GM12878 (cell line): Measurements from ENCODE around the gene C10orf71. TPM values are rescaled to one million over a fixed set of nuclear protein-coding genes. Genes with fewer than 3 reads are reported as not detected.

Experiments used
- ATAC-seq: fragments of 200-7000 bp; cut with Tn5 transposase; 3 replicates; pipeline ENCODE4 v1.9.1; 2020; ENCODE audit warnings: mild to moderate bottlenecking, moderate library complexity
- BruUV-seq: library from RNA; stranded (reverse); fragments of 400-500 nt; replicated peaks from 2 replicates; lab custom pipeline; 2021; lab: Mats Ljungman, UMichigan
- CTCF ChIA-PET: fragments of 300-600 bp; sonication (Branson Sonifier 250); formaldehyde crosslinking; extraction: SDS; loops from one replicate; lab custom pipeline; 2021; ENCODE audit warnings: inconsistent platforms; lab: Yijun Ruan, JAX
- POLR2A ChIA-PET: fragments of 350-600 bp; formaldehyde crosslinking; extraction: SDS; loops from one replicate; lab custom pipeline; 2021; ENCODE audit warnings: inconsistent platforms; lab: Charles Lee
- RAD21 ChIA-PET: fragments of 300-600 bp; sonication (Branson Sonifier 250); formaldehyde crosslinking; loops from one replicate; lab custom pipeline; 2023; ENCODE audit warnings: antibody characterized with exemption; ENCODE audit not compliant: unreplicated experiment; lab: Charles Lee
- SMC1A ChIA-PET: fragments of 300-600 bp; sonication (Branson Sonifier 250); formaldehyde crosslinking; loops from one replicate; lab custom pipeline; 2023; ENCODE audit not compliant: unreplicated experiment, uncharacterized antibody; lab: Charles Lee
- DNase-seq: peaks from one replicate; pipeline ENCODE4 v3.0.0-alpha.2; 2011; ENCODE audit warnings: low read depth, low spot score
- FAIRE-seq: peaks from 3 replicates; lab custom pipeline; 2011; peaks lifted over from hg19 to GRCh38; lab: Jason Lieb, UNC
- H2AFZ ChIP-seq: 2 replicates; pipeline ENCODE4 v1.6.0; 2011; ENCODE audit warnings: low read depth, low read length, control low read depth; ENCODE audit not compliant: control insufficient read depth
- H3K27ac ChIP-seq: 2 replicates; pipeline ENCODE4 v1.5.1; 2011; ENCODE audit warnings: control low read depth; ENCODE audit not compliant: control insufficient read depth, insufficient read depth
- H3K27me3 ChIP-seq, 2 experiments: replicated peaks in 1 of 2; 2 replicates each; pipeline versions ENCODE4 v1.6.0 to v1.6.1; 2011; ENCODE audit warnings: low read length in 1 of 2; ENCODE audit not compliant: control insufficient read depth in 2 of 2, insufficient read depth in 2 of 2
- H3K36me3 ChIP-seq, 2 experiments: 2 replicates each; pipeline ENCODE4 v1.5.1; 2011; ENCODE audit warnings: low read length in 1 of 2; ENCODE audit not compliant: control insufficient read depth in 2 of 2, insufficient read depth in 2 of 2
- H3K4me1 ChIP-seq: 2 replicates; pipeline ENCODE4 v1.6.1; 2011; ENCODE audit warnings: mild to moderate bottlenecking, low read length, moderate library complexity, mixed read lengths; ENCODE audit not compliant: control insufficient read depth, insufficient read depth
- H3K4me2 ChIP-seq: 2 replicates; pipeline ENCODE4 v1.6.0; 2011; ENCODE audit warnings: control low read depth; ENCODE audit not compliant: control insufficient read depth, insufficient read depth
- H3K4me3 ChIP-seq: fragments of 200-600 bp; sonication (generic); 2 replicates; pipeline ENCODE4 v1.5.1; 2016
- H3K79me2 ChIP-seq: 2 replicates; pipeline ENCODE4 v1.6.0; 2011; ENCODE audit warnings: low read length; ENCODE audit not compliant: control insufficient read depth, insufficient read depth
- H3K9ac ChIP-seq: 2 replicates; pipeline ENCODE4 v1.8.0; 2011; ENCODE audit warnings: low read length, control low read depth, mixed read lengths; ENCODE audit not compliant: control insufficient read depth, insufficient read depth
- H3K9me3 ChIP-seq: replicated peaks from 3 replicates; pipeline ENCODE4 v1.5.1; 2011; ENCODE audit warnings: mild to moderate bottlenecking, low read length; ENCODE audit not compliant: control insufficient read depth, insufficient read depth
- H4K20me1 ChIP-seq: 2 replicates; pipeline ENCODE4 v1.6.0; 2011; ENCODE audit not compliant: control insufficient read depth, insufficient read depth
- BCL3 ChIP-seq: IDR thresholded peaks from 2 replicates; pipeline ENCODE4 v1.6.1; 2011; ENCODE audit warnings: borderline replicate concordance, low read depth, mild to moderate bottlenecking, moderate library complexity, low read length; ENCODE audit not compliant: insufficient read depth, poor library complexity, severe bottlenecking
- CBFB ChIP-seq: IDR thresholded peaks from 2 replicates; pipeline ENCODE4 v1.6.1; 2016; ENCODE audit warnings: antibody characterized with exemption, low read depth
- CTCF ChIP-seq, 3 experiments: IDR thresholded peaks in 2 of 3; conservative IDR thresholded peaks in 1 of 3; 2 replicates each; pipeline ENCODE4 v1.5.1; 2011; ENCODE audit warnings: low read depth in 3 of 3, low read length in 3 of 3, mild to moderate bottlenecking in 3 of 3, control low read depth in 2 of 3, moderate library complexity in 2 of 3, inconsistent platforms in 1 of 3, mixed read lengths in 1 of 3; ENCODE audit not compliant: control insufficient read depth in 2 of 3, insufficient read depth in 1 of 3; ENCODE audit errors: extremely low read depth in 1 of 3
- DPF2 ChIP-seq: fragments of 450-650 bp; IDR thresholded peaks from 2 replicates; pipeline ENCODE4 v1.6.1; 2017; ENCODE audit warnings: mild to moderate bottlenecking
- PAX5 ChIP-seq: IDR thresholded peaks from 2 replicates; pipeline ENCODE4 v1.6.1; 2011; ENCODE audit warnings: low read depth, low read length, borderline replicate concordance
- RELA ChIP-seq: fragments of 450-650 bp; IDR thresholded peaks from 2 replicates; pipeline ENCODE4 v1.8.0; 2014; ENCODE audit warnings: borderline replicate concordance; ENCODE audit not compliant: partially characterized antibody
- SMC3 ChIP-seq: IDR thresholded peaks from 2 replicates; pipeline ENCODE4 v1.6.1; 2011; ENCODE audit warnings: low read length, improper control_type of control experiment, borderline replicate concordance
- SRF ChIP-seq, 2 experiments: IDR thresholded peaks; 2 replicates each; pipeline ENCODE4 v1.6.1; 2011; ENCODE audit warnings: low read depth in 2 of 2, low read length in 2 of 2, mild to moderate bottlenecking in 1 of 2, moderate library complexity in 1 of 2
- ZBED1 ChIP-seq: IDR thresholded peaks from 2 replicates; pipeline ENCODE4 v1.6.1; 2016; ENCODE audit warnings: borderline replicate concordance
- ZBTB33 ChIP-seq: fragments of 450-650 bp; IDR thresholded peaks from 2 replicates; pipeline ENCODE4 v1.6.1; 2017; ENCODE audit warnings: mild to moderate bottlenecking
- ZNF687 ChIP-seq: fragments of 450-650 bp; IDR thresholded peaks from 2 replicates; pipeline ENCODE4 v1.6.1; 2017; ENCODE audit warnings: mild to moderate bottlenecking, moderate library complexity
- WGBS: methylation state at CpG from one replicate; pipeline ENCODE4 v1.1.6; 2016; ENCODE audit warnings: low lambda C conversion rate; ENCODE audit not compliant: insufficient replicate concordance, insufficient coverage; ENCODE audit errors: missing lambda C conversion rate; 5-methylcytosine and 5-hydroxymethylcytosine counted together
- in situ Hi-C: fragments of 300-500 bp; cut with MboI; formaldehyde crosslinking; loops from 9 replicates; pipeline ENCODE4 v1.14.3; 2018; ENCODE audit warnings: mixed read lengths
- intact Hi-C: fragments of 100-400 bp; cut with micrococcal nuclease; formaldehyde crosslinking; loops from one replicate; pipeline ENCODE4 v1.14.2; 2022; ENCODE audit not compliant: unreplicated experiment
- polyA plus RNA-seq, 11 experiments: library from polyadenylated mRNA; depleted of rRNA in 4 of 11; unstranded in 6 of 11; stranded (reverse) in 5 of 11; fragments of >200 nt; fragmentation: Nextera tagmentation in 4 of 11; fragmentation: Illumina TruSeq in 1 of 11; extraction: Ambion mirVana in 4 of 11; extraction: Trizol in 1 of 11; gene quantifications; 1 replicate in 1 of 11; 2 replicates in 10 of 11; pipeline versions ENCODE4 v1.2.1 to v1.2.3, GENCODE V29; 2011 to 2016; ENCODE audit warnings: inconsistent platforms in 2 of 11, missing spikeins in 2 of 11, low read depth in 1 of 11
- total RNA-seq, 4 experiments: library from RNA; depleted of rRNA in 3 of 4; stranded (reverse); fragments of >200 nt in 3 of 4; fragmentation: Illumina TruSeq in 1 of 4; extraction: Trizol in 1 of 4; gene quantifications; 2 replicates each; pipeline versions ENCODE4 v1.2.1 to v1.2.3, GENCODE V29; 2013 to 2021

C10orf71 gene
- total and polyA plus RNA-seq, 10 of the 15 experiments (the other 5 are each of a cell fraction or from before 2014, with no cell fraction given), result not detected

GRCh38 chr10:49301302-49301701, 2.3 kb downstream of the C10orf71 start:
- intact Hi-C loops, result loop anchor here (5.0 to 10.0 kb wide), 2 partner anchors 61 to 213 kb away; no protein-coding TSS in a partner anchor
- Histone ChIP-seq H2AFZ (no peak overlapping the region), H3K27me3 (no peaks in the 10 kb centered on the region; a peak in 2 of 4 replicates), H3K4me1 (peaks cover 13% of the 10 kb centered on the region), H3K36me3 (no peaks in the 10 kb centered on the region), H3K9ac (no peak overlapping the region), H3K27ac (no peak overlapping the region), H3K4me3 (no peak overlapping the region), H3K9me3 (no peaks in the 10 kb centered on the region), H3K79me2 (no peaks in the 10 kb centered on the region), H4K20me1 (no peaks in the 10 kb centered on the region), H3K4me2 (no peak overlapping the region)
- ChIA-PET CTCF (no interaction called here), SMC1A (interaction anchor here (0.6 kb wide), 1 partner anchor 211 kb away, joined by 3 read pairs; no protein-coding TSS in a partner anchor), POLR2A (no interaction called here), RAD21 (no interaction called here)
- WGBS, result 100% methylated on average over 1 of the region's 1 CpG
- ATAC-seq (no peak), FAIRE-seq (no peak), DNase-seq (no peak)
- BruUV-seq, result no TSS peak
- in situ Hi-C loops, result no loop called here
- no peak for TF ChIP-seq ZBTB33
- no peak for TF ChIP-seq BCL3
- no peak for TF ChIP-seq CBFB
- no peak for TF ChIP-seq DPF2
- no peak for TF ChIP-seq PAX5
- no peak for TF ChIP-seq RELA
- no peak for TF ChIP-seq SRF (IDR thresholded peaks at IDR 0.05; ENCODE audit: low read depth in 2 of 2, low read length in 2 of 2)
- TF ChIP-seq ZNF687, result no peak
- TF ChIP-seq CTCF (IDR thresholded peaks at IDR 0.05 in 2 of 3, conservative IDR thresholded peaks at IDR 0.05 in 1 of 3; ENCODE audit: control insufficient read depth in 2 of 3, extremely low read depth in 1 of 3, insufficient read depth in 1 of 3, low read depth in 3 of 3, low read length in 3 of 3), result no peak
- TF ChIP-seq SMC3, result no peak
- no peak for TF ChIP-seq ZBED1
